Measurements from ENCODE around the gene KHSRP. TPM values are rescaled to one million over a fixed set of nuclear protein-coding genes. Genes with fewer than 3 reads are reported as not detected.

The KHSRP gene
- total and polyA plus RNA-seq, 10 of the 15 experiments (the other 5 are each of a cell fraction or from before 2014, with no cell fraction given): 4.8 to 440 (median 82.0) TPM

- 0 out of 2 replicates have a peak, but pooled peaks have one; percentile 11 for TF ChIP-seq RFX5 (IDR thresholded peaks at IDR 0.05; ENCODE audit: low read depth, low read length)
- no peak for TF ChIP-seq HCFC1 (IDR thresholded peaks at IDR 0.05; ENCODE audit: low read length)
- TF ChIP-seq CHD4 (IDR thresholded peaks at IDR 0.05): no peak
- TF ChIP-seq MTA2 (IDR thresholded peaks at IDR 0.05; ENCODE audit: low read depth): peak; percentile 43; the same call in 1 of the 2 replicates
- peak; percentile 35 for TF ChIP-seq E4F1 (IDR thresholded peaks at IDR 0.05; ENCODE audit: borderline replicate concordance, partially characterized antibody)
- TF ChIP-seq IRF4 (IDR thresholded peaks at IDR 0.05; ENCODE audit: low read depth, low read length): peak; percentile 56
- TF ChIP-seq BHLHE40 (IDR thresholded peaks at IDR 0.05; ENCODE audit: borderline replicate concordance in 1 of 2, low read depth in 2 of 2, low read length in 1 of 2): peak; percentile 73 to 79
- TF ChIP-seq SREBF1 (IDR thresholded peaks at IDR 0.05; ENCODE audit: low read length): no peak
- TF ChIP-seq NFYA (IDR thresholded peaks at IDR 0.05; ENCODE audit: borderline replicate concordance, low read depth, low read length): no peak
- TF ChIP-seq CREB1 (IDR thresholded peaks at IDR 0.05; ENCODE audit: low read depth): peak; percentile 59; the same call in 1 of the 2 replicates
- TF ChIP-seq POLR2AphosphoS5 (IDR thresholded peaks at IDR 0.05; ENCODE audit: low read length): peak; percentile 75; the same call in 1 of the 2 replicates
- no peak; the same call in 1 of the 2 replicates for TF ChIP-seq ZSCAN29 (IDR thresholded peaks at IDR 0.05)
- no peak for TF ChIP-seq BCLAF1 (IDR thresholded peaks at IDR 0.05)
- no peak for TF ChIP-seq SREBF2 (IDR thresholded peaks at IDR 0.05; ENCODE audit: low read length)
- no peak for TF ChIP-seq BCL3 (IDR thresholded peaks at IDR 0.05; ENCODE audit: borderline replicate concordance, insufficient read depth, low read depth, low read length, poor library complexity, severe bottlenecking)
- no peak for TF ChIP-seq CEBPZ (IDR thresholded peaks at IDR 0.05; ENCODE audit: low read depth, low read length)
These were observed 35.7 kb upstream of the KHSRP start (continued) for GRCh38 chr19:6460099-6460884.

Measured in GM12878 (cell line).